ENCODE measurements around the gene WDFY3.

Gene WDFY3

GRCh38 chr4:84786478-84786877 is 180.0 kb downstream of the WDFY3 start:
- no peak for DNase-seq

GRCh38 chr4:84782517-84782916 is 184.0 kb downstream of the WDFY3 start:
- DNase-seq = no peak

GRCh38 chr4:84780719-84781118 is 185.8 kb downstream of the WDFY3 start:
- no peak for DNase-seq

- DNase-seq = no peak
These were observed 188.4 kb downstream of the WDFY3 start for GRCh38 chr4:84778041-84778440.

- DNase-seq = no peak
These were observed 199.3 kb downstream of the WDFY3 start for GRCh38 chr4:84767168-84767567.

GRCh38 chr4:84753321-84753972 is 213.0 kb downstream of the WDFY3 start:
- DNase-seq = no peak

GRCh38 chr4:84751707-84752106 is 214.8 kb downstream of the WDFY3 start:
- no peak for DNase-seq

GRCh38 chr4:84750960-84751283 is 215.6 kb downstream of the WDFY3 start:
- DNase-seq = no peak

GRCh38 chr4:84750260-84750959 is 216.1 kb downstream of the WDFY3 start:
- no peak for DNase-seq

- DNase-seq = no peak
These were observed 226.4 kb downstream of the WDFY3 start for GRCh38 chr4:84740057-84740456.

GRCh38 chr4:84738622-84739021 is 227.9 kb downstream of the WDFY3 start:
- no peak for DNase-seq

GRCh38 chr4:84737656-84738055 is 228.8 kb downstream of the WDFY3 start:
- no peak for DNase-seq

- no peak for DNase-seq
These were observed 232.5 kb downstream of the WDFY3 start for GRCh38 chr4:84734037-84734436.

- no peak for DNase-seq
These were observed 233.0 kb downstream of the WDFY3 start for GRCh38 chr4:84733343-84734033.

- no peak for DNase-seq
These were observed 236.1 kb downstream of the WDFY3 start for GRCh38 chr4:84730375-84730774.

- DNase-seq = no peak
These were observed 239.0 kb downstream of the WDFY3 start for GRCh38 chr4:84727491-84727890.

- DNase-seq = no peak
These were observed 240.1 kb downstream of the WDFY3 start for GRCh38 chr4:84726356-84726755.

- DNase-seq = no peak
These were observed 243.8 kb downstream of the WDFY3 start for GRCh38 chr4:84722720-84723119.

- no peak for DNase-seq
These were observed 247.4 kb downstream of the WDFY3 start for GRCh38 chr4:84719115-84719514.

GRCh38 chr4:84718699-84719098 is 247.8 kb downstream of the WDFY3 start:
- no peak for DNase-seq

- DNase-seq = no peak
These were observed 255.9 kb downstream of the WDFY3 start for GRCh38 chr4:84710548-84710947.

GRCh38 chr4:84708406-84709135 is 257.9 kb downstream of the WDFY3 start:
- no peak for DNase-seq

- no peak for DNase-seq
These were observed 260.2 kb downstream of the WDFY3 start for GRCh38 chr4:84706286-84706685.

Data from stimulated activated CD4-positive, alpha-beta T cell treated with anti-CD3 and anti-CD28 coated beads, Interleukin-4, amount 100 ng/mL, for 24 hours (primary cell).